H9 (cell line): ENCODE results near the gene PPP1R27. TPM values are rescaled to one million over a fixed set of nuclear protein-coding genes. Genes with fewer than 3 reads are reported as not detected.
A peak's percentile ranks its signal among the peaks of the same experiment; 100 is the strongest.

Experiments
- DNase-seq: peaks from one replicate; pipeline ENCODE4 v3.0.0-alpha.2; 2017
- H2AFZ ChIP-seq: one replicate; pipeline ENCODE4 v1.6.1; 2013; ENCODE audit warnings: mild to moderate bottlenecking, low read length, control low read depth, moderate library complexity
- H2AK5ac ChIP-seq: 2 replicates; pipeline ENCODE4 v1.6.1; 2013; ENCODE audit warnings: low read length, control low read depth, mixed read lengths; ENCODE audit not compliant: insufficient read length
- H2BK120ac ChIP-seq: one replicate; pipeline ENCODE4 v1.6.1; 2013; ENCODE audit warnings: low read depth, mild to moderate bottlenecking, low read length, control low read depth, inconsistent platforms; ENCODE audit not compliant: poor library complexity, severe bottlenecking
- H2BK12ac ChIP-seq: 2 replicates; pipeline ENCODE4 v1.6.1; 2013; ENCODE audit warnings: low read length, control low read depth, mixed read lengths, low read depth; ENCODE audit not compliant: insufficient read length
- H2BK15ac ChIP-seq: 2 replicates; pipeline ENCODE4 v1.6.1; 2013; ENCODE audit warnings: low read depth, low read length, control low read depth
- H2BK20ac ChIP-seq: one replicate; pipeline ENCODE4 v1.6.1; 2013; ENCODE audit warnings: low read depth, mild to moderate bottlenecking, low read length, control low read depth, inconsistent platforms; ENCODE audit not compliant: poor library complexity, severe bottlenecking
- H2BK5ac ChIP-seq: 2 replicates; pipeline ENCODE4 v1.6.1; 2013; ENCODE audit warnings: low read length, control low read depth, mixed read lengths; ENCODE audit not compliant: insufficient read length
- H3K14ac ChIP-seq: 2 replicates; pipeline ENCODE4 v1.6.1; 2013; ENCODE audit warnings: low read length, control low read depth; ENCODE audit not compliant: insufficient read depth
- H3K18ac ChIP-seq: 2 replicates; pipeline ENCODE4 v1.6.1; 2013; ENCODE audit warnings: low read depth, mild to moderate bottlenecking, mixed read lengths, low read length, control low read depth; ENCODE audit not compliant: insufficient read length
- H3K23ac ChIP-seq: 2 replicates; pipeline ENCODE4 v1.6.1; 2013; ENCODE audit warnings: low read length, control low read depth, mixed read lengths, low read depth; ENCODE audit not compliant: insufficient read length
- H3K23me2 ChIP-seq: 2 replicates; pipeline ENCODE4 v1.6.1; 2013; ENCODE audit warnings: low read depth, mild to moderate bottlenecking, mixed read lengths, low read length, control low read depth; ENCODE audit not compliant: insufficient read length, poor library complexity, severe bottlenecking
- H3K27ac ChIP-seq: 2 replicates; pipeline ENCODE4 v1.5.1; 2013; ENCODE audit warnings: low read length, control low read depth, mixed read lengths, low read depth; ENCODE audit not compliant: insufficient read length
- H3K27me3 ChIP-seq: 2 replicates; pipeline ENCODE4 v1.6.1; 2013; ENCODE audit warnings: low read length, control low read depth, inconsistent platforms; ENCODE audit not compliant: insufficient read depth
- H3K4ac ChIP-seq: 2 replicates; pipeline ENCODE4 v1.6.1; 2013; ENCODE audit warnings: low read depth, mild to moderate bottlenecking, control low read depth, inconsistent platforms, low read length, moderate library complexity
- H3K4me1 ChIP-seq: 2 replicates; pipeline ENCODE4 v1.6.1; 2013; ENCODE audit warnings: low read length, control low read depth, inconsistent platforms; ENCODE audit not compliant: insufficient read depth
- H3K4me2 ChIP-seq: 2 replicates; pipeline ENCODE4 v1.6.1; 2013; ENCODE audit warnings: low read length, control low read depth, mixed read lengths; ENCODE audit not compliant: insufficient read length, insufficient read depth
- H3K56ac ChIP-seq: 2 replicates; pipeline ENCODE4 v1.6.1; 2013; ENCODE audit warnings: low read depth, mild to moderate bottlenecking, mixed read lengths, low read length, control low read depth; ENCODE audit not compliant: insufficient read length
- H3K79me1 ChIP-seq: 2 replicates; pipeline ENCODE4 v1.6.1; 2013; ENCODE audit warnings: low read depth, mild to moderate bottlenecking, moderate library complexity, low read length, control low read depth, inconsistent platforms; ENCODE audit not compliant: insufficient read depth, poor library complexity, severe bottlenecking
- H3K79me2 ChIP-seq: 2 replicates; pipeline ENCODE4 v1.6.1; 2013; ENCODE audit warnings: low read length, control low read depth, inconsistent platforms; ENCODE audit not compliant: insufficient read depth
- H3K9ac ChIP-seq: 2 replicates; pipeline ENCODE4 v1.6.1; 2013; ENCODE audit warnings: low read length, control low read depth, mixed read lengths; ENCODE audit not compliant: insufficient read length; ENCODE audit errors: extremely low read depth
- H3K9me3 ChIP-seq: one replicate; pipeline ENCODE4 v1.6.1; 2013; ENCODE audit warnings: low read depth, low read length, inconsistent platforms; ENCODE audit not compliant: control insufficient read depth
- H3T11ph ChIP-seq: one replicate; pipeline ENCODE4 v1.6.1; 2013; ENCODE audit warnings: mild to moderate bottlenecking, low read length, control low read depth, inconsistent platforms
- H4K20me1 ChIP-seq: one replicate; pipeline ENCODE4 v1.6.1; 2013; ENCODE audit not compliant: control insufficient read depth, insufficient read length, insufficient read depth
- H4K5ac ChIP-seq: 2 replicates; pipeline ENCODE4 v1.6.1; 2013; ENCODE audit warnings: low read depth, mild to moderate bottlenecking, mixed read lengths, low read length, control low read depth; ENCODE audit not compliant: insufficient read length
- H4K8ac ChIP-seq: replicated peaks from 2 replicates; pipeline ENCODE4 v1.6.1; 2013; ENCODE audit warnings: low read length, control low read depth, mixed read lengths, low read depth; ENCODE audit not compliant: insufficient read length
- H4K91ac ChIP-seq: 2 replicates; pipeline ENCODE4 v1.6.1; 2013; ENCODE audit warnings: low read depth, mild to moderate bottlenecking, moderate library complexity, mixed read lengths, low read length, control low read depth; ENCODE audit not compliant: insufficient read length
- H3K27ac Mint-ChIP-seq, 3 experiments: 2 replicates in 2 of 3; 3 replicates in 1 of 3; pipeline ENCODE4 v1.8.0; 2020 to 2021; ENCODE audit warnings: mixed read lengths in 3 of 3, mild to moderate bottlenecking in 1 of 3, moderate library complexity in 1 of 3
- H3K27me3 Mint-ChIP-seq: 2 replicates; pipeline ENCODE4 v1.8.0; 2021; ENCODE audit warnings: low read depth, mild to moderate bottlenecking, moderate library complexity, mixed read lengths
- H3K36me3 Mint-ChIP-seq, 3 experiments: 2 replicates in 2 of 3; 3 replicates in 1 of 3; pipeline ENCODE4 v1.8.0; 2020 to 2021; ENCODE audit warnings: low read depth in 3 of 3, mixed read lengths in 3 of 3; ENCODE audit not compliant: insufficient read depth in 1 of 3
- H3K4me1 Mint-ChIP-seq, 2 experiments: 2 replicates each; pipeline ENCODE4 v1.8.0; 2020; ENCODE audit warnings: mixed read lengths in 2 of 2
- H3K4me3 Mint-ChIP-seq, 2 experiments: 2 replicates in 1 of 2; 3 replicates in 1 of 2; pipeline ENCODE4 v1.8.0; 2020 to 2021; ENCODE audit warnings: mild to moderate bottlenecking in 2 of 2, mixed read lengths in 2 of 2, moderate library complexity in 1 of 2
- H3K9me3 Mint-ChIP-seq, 2 experiments: 2 replicates in 1 of 2; 3 replicates in 1 of 2; pipeline ENCODE4 v1.8.0; 2020; ENCODE audit warnings: mild to moderate bottlenecking in 2 of 2, mixed read lengths in 2 of 2, moderate library complexity in 1 of 2
- CTCF ChIP-seq: fragments of 200-600 bp; sonication (generic); conservative IDR thresholded peaks from 3 replicates; pipeline ENCODE4 v1.8.0; 2021; ENCODE audit warnings: antibody characterized with exemption, mild to moderate bottlenecking
- WGBS: extraction: QIAGEN DNeasy Blood & Tissue Kit; methylation state at CpG from one replicate; pipeline ENCODE4 v1.1.7; 2013; ENCODE audit warnings: missing lambda C conversion rate, low lambda C conversion rate, mixed read lengths; ENCODE audit not compliant: insufficient read length; ENCODE audit errors: extremely low coverage; 5-methylcytosine and 5-hydroxymethylcytosine counted together
- total RNA-seq: library from RNA; stranded (reverse); gene quantifications from 2 replicates; pipeline ENCODE4 v1.2.1, GENCODE V29; 2021

PPP1R27 gene
- total RNA-seq, 1 experiment from 2014 or later = 0.22 TPM

- no CpG with 5 or more reads among the region's 65 CpGs for WGBS
- peaks cover 7% of the 10 kb centered on the region for H3K79me1 ChIP-seq
- H3K56ac ChIP-seq = no peak overlapping the region
- Mint-ChIP-seq H3K4me3 (peak overlapping the region; percentile 82 to 91), H3K27me3 (no peaks in the 10 kb centered on the region; the same call in 1 of the 2 replicates), H3K9me3 (no peaks in the 10 kb centered on the region), H3K27ac (peak overlapping the region in 1 of 3 experiments; percentile 50; a peak in 1 of 7 replicates), H3K36me3 (peaks cover 0 to 6% (median 0%) of the 10 kb centered on the region in 3 experiments; a peak in 4 of 7 replicates), H3K4me1 (peaks cover 13 to 17% of the 10 kb centered on the region in 2 experiments)
- no peak overlapping the region for H2BK12ac ChIP-seq
- peaks cover 8% of the 10 kb centered on the region; the same call in 1 of the 2 replicates for H3K79me2 ChIP-seq
- no peak overlapping the region for H2BK5ac ChIP-seq
- no peak for DNase-seq
- no peak for TF ChIP-seq CTCF
- no peaks in the 10 kb centered on the region for H3K27me3 ChIP-seq
- H3K18ac ChIP-seq = peak overlapping the region; percentile 34
- H4K5ac ChIP-seq = no peak overlapping the region
- peak overlapping the region; percentile 70 for H3K9ac ChIP-seq
- no peaks in the 10 kb centered on the region for H4K20me1 ChIP-seq
- H3K4me1 ChIP-seq = peaks cover 3% of the 10 kb centered on the region; the same call in 1 of the 2 replicates
- no peak overlapping the region for H4K91ac ChIP-seq
- H3T11ph ChIP-seq = no peak overlapping the region
- no peak overlapping the region for H3K27ac ChIP-seq
- H2BK120ac ChIP-seq = no peak overlapping the region
- H3K23me2 ChIP-seq = peaks cover 17% of the 10 kb centered on the region
- H2AFZ ChIP-seq = no peak overlapping the region
- H3K4me2 ChIP-seq = peak overlapping the region; percentile 69
- H2BK20ac ChIP-seq = no peak overlapping the region
- H4K8ac ChIP-seq = no peak overlapping the region
- H3K14ac ChIP-seq = peak overlapping the region; percentile 16; the same call in 1 of the 2 replicates
- H2BK15ac ChIP-seq = no peak overlapping the region
- H3K9me3 ChIP-seq = no peaks in the 10 kb centered on the region
- H3K4ac ChIP-seq = no peak overlapping the region
- no peak overlapping the region for H3K23ac ChIP-seq
- H2AK5ac ChIP-seq = no peak overlapping the region
Measured at GRCh38 chr17:81832608-81833159, 2.2 kb downstream of the PPP1R27 start.
